AG04449 (cell line): Measurements from ENCODE around the gene ASXL3.

ENCODE experiments used
- CTCF ChIA-PET: fragments of 350-600 bp; formaldehyde crosslinking; extraction: SDS; loops from one replicate; lab custom pipeline; 2021; ENCODE audit warnings: antibody characterized with exemption; lab: Yijun Ruan, JAX
- POLR2A ChIA-PET: fragments of 400-600, 350-600 bp; formaldehyde crosslinking; extraction: SDS; loops from one replicate; lab custom pipeline; 2020; ENCODE audit warnings: antibody characterized with exemption, inconsistent platforms; lab: Yijun Ruan, JAX
- DNase-seq: peaks from one replicate; pipeline ENCODE4 v3.0.0-alpha.2; 2010; ENCODE audit warnings: low read depth, low spot score
- H3K4me3 ChIP-seq: 2 replicates; pipeline ENCODE4 v1.5.1; 2011; ENCODE audit warnings: low read depth, mild to moderate bottlenecking, control low read depth, low read length
- TF ChIP-seq, protein P1 (sequence below): IDR thresholded peaks from one replicate; pipeline ENCODE4 v1.5.1; 2011; ENCODE audit warnings: mild to moderate bottlenecking, moderate library complexity, low read length, control low read depth, inconsistent platforms; ENCODE audit not compliant: insufficient read depth; ENCODE audit errors: missing control alignments

Gene ASXL3

DNA sequence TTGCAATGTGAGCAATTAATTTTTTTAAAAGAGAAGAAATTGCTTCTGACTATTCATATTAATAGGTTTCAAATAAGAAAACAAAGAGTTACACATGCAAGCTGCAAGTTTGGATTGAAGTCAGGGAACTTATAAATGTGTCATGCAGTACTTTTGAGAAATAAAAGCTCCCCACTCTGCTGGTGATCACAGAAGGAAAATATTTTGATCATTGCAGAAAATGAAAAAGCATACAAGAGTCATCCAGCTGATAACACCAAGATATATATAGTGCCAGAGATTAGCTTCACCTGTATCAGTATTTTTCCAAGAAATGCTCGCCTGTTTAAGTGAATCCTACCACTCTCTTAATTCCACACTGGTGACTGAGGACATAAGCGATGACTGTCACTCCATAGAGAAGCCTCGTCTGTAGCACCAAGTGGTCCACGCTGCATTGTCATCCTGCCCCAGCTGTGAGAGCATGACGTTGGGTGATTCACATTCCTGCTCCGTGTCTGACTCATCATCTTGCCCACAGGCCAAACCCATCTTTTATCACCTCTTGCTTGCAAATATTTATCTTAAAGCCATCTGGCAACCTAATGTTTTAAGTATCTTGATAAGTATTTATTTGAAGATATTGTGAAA lies 178.0 kb downstream of the ASXL3 start:
- CTCF ChIA-PET: interaction anchor here (1.6 kb wide), 1 partner anchor 524 kb away, joined by 4 read pairs; no protein-coding TSS in a partner anchor
- POLR2A ChIA-PET: no interaction called here
- DNase-seq: peak; percentile 9
- TF ChIP-seq, protein P1, sequence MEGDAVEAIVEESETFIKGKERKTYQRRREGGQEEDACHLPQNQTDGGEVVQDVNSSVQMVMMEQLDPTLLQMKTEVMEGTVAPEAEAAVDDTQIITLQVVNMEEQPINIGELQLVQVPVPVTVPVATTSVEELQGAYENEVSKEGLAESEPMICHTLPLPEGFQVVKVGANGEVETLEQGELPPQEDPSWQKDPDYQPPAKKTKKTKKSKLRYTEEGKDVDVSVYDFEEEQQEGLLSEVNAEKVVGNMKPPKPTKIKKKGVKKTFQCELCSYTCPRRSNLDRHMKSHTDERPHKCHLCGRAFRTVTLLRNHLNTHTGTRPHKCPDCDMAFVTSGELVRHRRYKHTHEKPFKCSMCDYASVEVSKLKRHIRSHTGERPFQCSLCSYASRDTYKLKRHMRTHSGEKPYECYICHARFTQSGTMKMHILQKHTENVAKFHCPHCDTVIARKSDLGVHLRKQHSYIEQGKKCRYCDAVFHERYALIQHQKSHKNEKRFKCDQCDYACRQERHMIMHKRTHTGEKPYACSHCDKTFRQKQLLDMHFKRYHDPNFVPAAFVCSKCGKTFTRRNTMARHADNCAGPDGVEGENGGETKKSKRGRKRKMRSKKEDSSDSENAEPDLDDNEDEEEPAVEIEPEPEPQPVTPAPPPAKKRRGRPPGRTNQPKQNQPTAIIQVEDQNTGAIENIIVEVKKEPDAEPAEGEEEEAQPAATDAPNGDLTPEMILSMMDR: no peak
- no peak overlapping the region for H3K4me3 ChIP-seq

DNA sequence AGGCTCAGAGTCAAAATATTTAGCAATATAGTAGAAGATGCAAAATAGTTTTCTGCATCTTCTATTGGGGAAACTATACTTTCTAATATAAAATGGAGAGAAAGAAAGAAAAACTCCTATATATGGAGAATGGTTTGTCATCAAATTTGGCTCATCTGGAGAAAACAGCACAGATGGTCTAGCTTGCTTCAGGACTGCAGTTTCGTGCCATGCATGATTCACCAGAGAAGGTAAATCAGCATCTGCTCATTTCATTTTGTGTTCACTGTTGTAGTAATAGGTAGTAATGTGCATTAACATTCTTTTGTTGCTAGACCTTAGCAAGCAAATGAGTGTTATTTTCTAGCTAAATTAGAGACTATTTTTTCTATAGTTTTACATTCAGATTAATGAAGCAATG lies 179.0 kb downstream of the ASXL3 start:
- H3K4me3 ChIP-seq: no peak overlapping the region
- DNase-seq: no peak
- ChIA-PET POLR2A (no interaction called here), CTCF (no interaction called here)
- TF ChIP-seq, protein P1: no peak

DNA sequence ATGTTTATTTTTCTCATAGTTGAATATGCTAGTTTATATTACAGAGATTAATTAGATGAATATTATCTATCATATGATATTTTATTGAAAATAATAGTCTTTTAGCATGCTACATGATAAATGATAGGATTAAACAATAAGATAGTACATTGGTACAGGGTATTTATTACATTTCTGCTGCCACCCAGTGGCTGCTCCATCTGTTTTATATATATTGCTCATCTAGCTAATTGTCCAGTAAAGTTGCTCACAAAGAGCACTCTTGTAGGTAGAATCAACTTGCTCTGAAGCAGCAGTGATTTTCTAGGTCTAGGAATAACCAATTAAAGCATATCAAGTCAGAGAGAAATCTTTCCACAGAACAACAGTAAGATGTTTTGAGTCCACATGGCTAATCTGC lies 183.3 kb downstream of the ASXL3 start:
- no peak for DNase-seq
- TF ChIP-seq, protein P1: no peak
- POLR2A ChIA-PET: no interaction called here
- CTCF ChIA-PET: interaction anchor here (1.2 to 1.4 kb wide), 3 partner anchors 8 to 531 kb away, joined by 3 to 12 read pairs (median 6); no protein-coding TSS in a partner anchor
- no peak overlapping the region for H3K4me3 ChIP-seq

DNA sequence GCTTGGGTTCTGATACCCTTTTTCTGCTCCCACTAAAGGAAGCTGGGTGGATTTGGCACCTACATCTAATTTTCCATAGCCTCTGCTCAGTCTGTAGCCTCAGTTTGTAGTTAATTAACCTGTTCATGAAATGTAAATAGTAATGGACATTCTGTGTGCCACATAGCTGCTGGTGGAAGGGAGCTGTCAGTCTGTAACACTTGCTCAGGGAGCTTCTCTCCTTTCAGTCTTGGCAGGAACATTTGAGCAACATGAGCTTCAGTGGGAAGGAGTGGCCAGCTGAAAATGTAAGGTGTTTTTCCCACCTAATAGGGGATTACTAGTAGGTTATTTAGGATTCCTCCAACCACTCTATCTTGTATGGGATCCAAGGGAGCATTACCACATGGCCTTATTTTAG lies 203.4 kb downstream of the ASXL3 start:
- H3K4me3 ChIP-seq: no peak overlapping the region
- ChIA-PET CTCF (no interaction called here), POLR2A (no interaction called here)
- DNase-seq: no peak
- TF ChIP-seq, protein P1: no peak
